Stimulated activated CD8-positive, alpha-beta memory T cell treated with anti-CD3 and anti-CD28 coated beads, Interleukin-15, amount 100 ng/mL, for 24 hours (primary cell): ENCODE measurements around the gene PLD6.
"Not testable (repeated sequence)": the region's sequence is repeated elsewhere in the genome, so short reads cannot be mapped to it uniquely, and the experiment has no call there.

Experiments used
- DNase-seq: peaks from one replicate; pipeline ENCODE4 v3.0.0-alpha.2; 2020; ENCODE audit warnings: low read depth

PLD6 gene

GRCh38 chr17:17206124-17206912 lies at the start of gene PLD6:
TSS of gene PLD6 (minus strand) at chr17:17206333. CDS start at chr17:17206286, 47 bp downstream.
- peak; percentile 79 for DNase-seq

GRCh38 chr17:17255689-17256088 lies 49.6 kb upstream of the PLD6 start:
- DNase-seq, result not testable (repeated sequence)

- no peak for DNase-seq
These were observed 47.9 kb upstream of the PLD6 start for GRCh38 chr17:17254036-17254435.

GRCh38 chr17:17253406-17253805 lies 47.3 kb upstream of the PLD6 start:
- no peak for DNase-seq

- DNase-seq, result no peak
These were observed 46.1 kb upstream of the PLD6 start for GRCh38 chr17:17252149-17252661.

GRCh38 chr17:17246879-17247278 lies 40.7 kb upstream of the PLD6 start:
- no peak for DNase-seq

GRCh38 chr17:17243163-17243562 lies 37.0 kb upstream of the PLD6 start:
- DNase-seq, result no peak

- no peak for DNase-seq
These were observed 36.1 kb upstream of the PLD6 start for GRCh38 chr17:17242246-17242645.

GRCh38 chr17:17241656-17242055 lies 35.5 kb upstream of the PLD6 start:
- no peak for DNase-seq

GRCh38 chr17:17239832-17240231 lies 33.7 kb upstream of the PLD6 start:
- no peak for DNase-seq

GRCh38 chr17:17237026-17237799 lies 31.1 kb upstream of the PLD6 start, which contains the start of gene FLCN:
TSS of gene FLCN (minus strand) at chr17:17237168. CDS start at chr17:17228137, 9,031 bp downstream.
- peak; percentile 72 for DNase-seq

- DNase-seq, result no peak
These were observed 30.3 kb upstream of the PLD6 start for GRCh38 chr17:17236295-17237025.

GRCh38 chr17:17235212-17236174 lies 29.4 kb upstream of the PLD6 start:
- no peak for DNase-seq

GRCh38 chr17:17232303-17232621 lies 26.1 kb upstream of the PLD6 start:
- DNase-seq, result no peak

GRCh38 chr17:17231621-17232302 lies 25.6 kb upstream of the PLD6 start:
- no peak for DNase-seq

- DNase-seq, result no peak
These were observed 23.6 kb upstream of the PLD6 start for GRCh38 chr17:17229416-17230384.

GRCh38 chr17:17228521-17229279 lies 22.6 kb upstream of the PLD6 start:
- DNase-seq, result no peak
